Mucosa of descending colon (tissue), 3 donors: ENCODE data around the gene TNIK. TPM values are rescaled to one million over a fixed set of nuclear protein-coding genes. Genes with fewer than 3 reads are reported as not detected.

ENCODE experiments used
- ATAC-seq: fragments of 200-7000 bp; cut with Tn5 transposase; one replicate; pipeline ENCODE4 v1.9.1; 2020; ENCODE audit warnings: mild to moderate bottlenecking, moderate library complexity
- DNase-seq, 3 donors: peaks; one replicate each; pipeline ENCODE4 v3.0.0-alpha.2; 2020
- H3K36me3 ChIP-seq: fragments of 200-600 bp; one replicate; pipeline ENCODE4 v1.8.0; 2021; ENCODE audit warnings: low read depth, mild to moderate bottlenecking
- H3K4me1 ChIP-seq: fragments of 200-600 bp; one replicate; pipeline ENCODE4 v1.8.0; 2021; ENCODE audit warnings: low read depth, mild to moderate bottlenecking
- H3K4me3 ChIP-seq: fragments of 200-600 bp; one replicate; pipeline ENCODE4 v1.8.0; 2021; ENCODE audit warnings: mild to moderate bottlenecking
- H3K9me3 ChIP-seq: fragments of 200-600 bp; one replicate; pipeline ENCODE4 v1.8.0; 2021; ENCODE audit warnings: mild to moderate bottlenecking
- CTCF ChIP-seq: fragments of 200-600 bp; IDR thresholded peaks from one replicate; pipeline ENCODE4 v1.8.0; 2022; ENCODE audit warnings: antibody characterized with exemption, mild to moderate bottlenecking
- intact Hi-C, 2 donors: fragments of 100-400 bp; cut with DNase I in 1 of 2; cut with micrococcal nuclease in 1 of 2; formaldehyde crosslinking; loops; one replicate each; pipeline versions ENCODE4 v1.11.0 to v1.11.1; 2022; cut with DNase I, micrococcal nuclease
- total RNA-seq, 3 donors: library from RNA; stranded (reverse); fragmentation: NEBNext Ultra II Directional in 2 of 3; extraction: Animal tissue kit (Norgen Biotek cat#: 25700) in 2 of 3; gene quantifications; one replicate each; pipeline versions ENCODE4 v1.2.1 to v1.2.4, GENCODE V29; 2021 to 2023
- donor health status: DM: no; HTN: no; CAD: no; lungs with moderate emphysema.
- donor health status: DM: no; HTN: no; CAD: no.
- donor health status: DM: no; HTN: yes; CAD: no.

TNIK gene
- total RNA-seq, 3 donors from 2014 or later = 27.2 to 33.0 (median 28.0) TPM

GRCh38 chr3:171250444-171250843, 209.8 kb downstream of the TNIK start:
- DNase-seq = no peak
- no peak for ATAC-seq
- H3K4me3 ChIP-seq = no peak overlapping the region
- no peak for TF ChIP-seq CTCF
- H3K9me3 ChIP-seq = no peaks in the 10 kb centered on the region
- intact Hi-C loops = no loop called here
- peaks cover 6% of the 10 kb centered on the region for H3K4me1 ChIP-seq
- H3K36me3 ChIP-seq = no peaks in the 10 kb centered on the region

GRCh38 chr3:171249245-171249644, 211.0 kb downstream of the TNIK start:
- no peak for ATAC-seq
- DNase-seq = no peak
- Histone ChIP-seq H3K36me3 (no peaks in the 10 kb centered on the region), H3K4me3 (no peak overlapping the region), H3K4me1 (peaks cover 6% of the 10 kb centered on the region), H3K9me3 (no peaks in the 10 kb centered on the region)
- intact Hi-C loops = no loop called here
- no peak for TF ChIP-seq CTCF

DNA sequence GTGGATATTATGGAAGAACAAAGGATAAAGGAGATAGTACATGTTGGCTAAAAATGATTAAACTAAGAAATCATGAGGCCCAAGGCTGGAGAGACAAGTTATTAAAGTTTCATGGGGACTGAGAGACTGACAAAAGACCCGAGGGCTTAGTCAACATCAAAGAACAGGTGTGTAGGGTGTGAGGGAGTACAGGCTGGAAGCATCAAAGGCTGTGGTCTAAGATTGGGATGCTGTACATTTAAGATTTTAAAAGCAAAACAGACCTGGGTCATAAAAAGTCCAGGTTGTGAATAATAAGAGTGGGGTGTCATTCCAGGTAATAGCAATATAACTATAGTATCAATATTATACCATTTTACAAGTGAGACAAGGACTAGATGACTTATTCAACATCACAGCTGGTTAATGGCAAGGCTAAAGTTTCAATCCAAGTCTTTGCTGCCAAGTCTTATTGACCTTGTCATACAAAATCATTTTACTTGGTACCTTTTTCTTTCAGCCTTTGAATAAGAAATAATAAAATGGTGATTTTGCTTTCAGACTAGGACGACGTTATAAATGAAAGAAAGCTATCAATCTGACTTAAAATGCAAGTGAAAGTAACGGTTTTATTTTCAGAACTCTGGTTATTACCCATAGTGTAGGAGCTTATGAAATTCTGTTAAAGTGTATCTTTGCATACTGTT, 211.6 kb downstream of the TNIK start:
- no peak for TF ChIP-seq CTCF
- ATAC-seq (peak; percentile 42), DNase-seq (no peak)
- peaks cover 6% of the 10 kb centered on the region for H3K4me1 ChIP-seq
- H3K36me3 ChIP-seq = no peaks in the 10 kb centered on the region
- no peaks in the 10 kb centered on the region for H3K9me3 ChIP-seq
- H3K4me3 ChIP-seq = no peak overlapping the region
- intact Hi-C loops = no loop called here

GRCh38 chr3:171245796-171246765, 214.1 kb downstream of the TNIK start:
- peaks cover 6% of the 10 kb centered on the region for H3K4me1 ChIP-seq
- TF ChIP-seq CTCF = no peak
- no peaks in the 10 kb centered on the region for H3K9me3 ChIP-seq
- no peaks in the 10 kb centered on the region for H3K36me3 ChIP-seq
- intact Hi-C loops = no loop called here
- DNase-seq (no peak), ATAC-seq (no peak)
- H3K4me3 ChIP-seq = no peak overlapping the region

DNA sequence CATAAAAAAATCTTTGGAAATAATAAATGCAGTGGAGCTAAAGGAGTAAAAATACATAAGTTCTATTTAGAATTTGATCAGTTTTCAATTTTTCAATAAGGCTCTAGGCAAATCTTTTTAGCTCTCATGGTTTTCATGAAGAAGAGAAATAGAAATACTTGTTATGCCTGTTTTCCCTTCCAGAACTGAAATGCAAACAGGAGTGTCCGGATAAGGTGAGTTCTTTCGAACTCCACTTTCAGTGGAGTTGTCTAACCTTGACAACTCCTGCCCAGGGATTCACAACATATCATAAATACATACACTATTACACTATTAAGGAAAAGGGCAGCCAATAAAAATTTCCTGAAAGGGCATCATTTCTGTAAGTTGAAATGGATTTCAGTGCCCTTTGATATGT, 217.3 kb downstream of the TNIK start:
- ATAC-seq = no peak
- no peak for TF ChIP-seq CTCF
- intact Hi-C loops = no loop called here
- no peak for DNase-seq
- Histone ChIP-seq H3K9me3 (no peaks in the 10 kb centered on the region), H3K4me3 (no peak overlapping the region), H3K36me3 (no peaks in the 10 kb centered on the region), H3K4me1 (no peaks in the 10 kb centered on the region)
